GM12891 (cell line): Measurements from ENCODE around the gene LCLAT1.

Experiments
- PAX5 ChIP-seq: IDR thresholded peaks from 2 replicates; pipeline ENCODE4 v1.6.1; 2011; ENCODE audit warnings: low read length, moderate library complexity, mild to moderate bottlenecking; ENCODE audit not compliant: insufficient read depth, severe bottlenecking
- POLR2A ChIP-seq: IDR thresholded peaks from 2 replicates; pipeline ENCODE4 v1.6.1; 2011; ENCODE audit warnings: low read depth, low read length, control low read depth
- POLR2AphosphoS5 ChIP-seq: IDR thresholded peaks from 2 replicates; pipeline ENCODE4 v1.6.1; 2011; ENCODE audit warnings: low read depth, low read length, control low read depth
- TAF1 ChIP-seq: IDR thresholded peaks from 2 replicates; pipeline ENCODE4 v1.6.1; 2011; ENCODE audit warnings: low read depth, low read length, control low read depth

GRCh38 chr2:30530346-30530745, 83.3 kb downstream of the LCLAT1 start:
- TF ChIP-seq POLR2A (no peak), POLR2AphosphoS5 (no peak), PAX5 (no peak), TAF1 (no peak)
